IPS-NIHi11 (cell line): ENCODE data around the gene CTNND1.
"Not testable (repeated sequence)": the region's sequence is repeated elsewhere in the genome, so short reads cannot be mapped to it uniquely, and the experiment has no call there.

Source experiments
- DNase-seq: peaks from one replicate; pipeline ENCODE4 v3.0.0; 2012; ENCODE audit warnings: mixed read lengths, low spot score

The CTNND1 gene

GRCh38 chr11:57792870-57793269, 31.3 kb downstream of the CTNND1 start:
- no peak for DNase-seq

GRCh38 chr11:57793351-57794115, 31.9 kb downstream of the CTNND1 start:
- DNase-seq, result no peak

GRCh38 chr11:57798905-57799559, 37.4 kb downstream of the CTNND1 start:
- DNase-seq, result no peak

- peak; percentile 79 for DNase-seq
Observed at GRCh38 chr11:57800444-57801182, 39.0 kb downstream of the CTNND1 start.

GRCh38 chr11:57801183-57801485, 39.5 kb downstream of the CTNND1 start:
- DNase-seq, result no peak

- no peak for DNase-seq
Observed at GRCh38 chr11:57802411-57802810, 40.8 kb downstream of the CTNND1 start.

- DNase-seq, result no peak
Observed at GRCh38 chr11:57804466-57804865, 42.9 kb downstream of the CTNND1 start.

- DNase-seq, result no peak
Observed at GRCh38 chr11:57805780-57806179, 44.2 kb downstream of the CTNND1 start.

GRCh38 chr11:57812634-57813033, 51.0 kb downstream of the CTNND1 start:
- DNase-seq, result no peak

- DNase-seq, result no peak
Observed at GRCh38 chr11:57815476-57815875, 53.9 kb downstream of the CTNND1 start.

- no peak for DNase-seq
Observed at GRCh38 chr11:57815877-57816276, 54.3 kb downstream of the CTNND1 start.

- no peak for DNase-seq
Observed at GRCh38 chr11:57818812-57819211, 57.2 kb downstream of the CTNND1 start.

GRCh38 chr11:57819252-57819979, 57.8 kb downstream of the CTNND1 start:
- no peak for DNase-seq

- no peak for DNase-seq
Observed at GRCh38 chr11:57823859-57824258, 62.3 kb downstream of the CTNND1 start.

- DNase-seq, result no peak
Observed at GRCh38 chr11:57834852-57835251, 73.2 kb downstream of the CTNND1 start.

- not testable (repeated sequence) for DNase-seq
Observed at GRCh38 chr11:57838609-57839008, 77.0 kb downstream of the CTNND1 start.

GRCh38 chr11:57842873-57843272, 81.3 kb downstream of the CTNND1 start:
- DNase-seq, result no peak

GRCh38 chr11:57867966-57868365, 106.4 kb downstream of the CTNND1 start:
- no peak for DNase-seq

- DNase-seq, result peak; percentile 68
Observed at GRCh38 chr11:57868491-57868890, 106.9 kb downstream of the CTNND1 start.
